Progenitor cell of endocrine pancreas (in vitro differentiated cells): Measurements from ENCODE around the gene LGI1. TPM values are rescaled to one million over a fixed set of nuclear protein-coding genes. Genes with fewer than 3 reads are reported as not detected.
"Not testable (repeated sequence)": the region's sequence is repeated elsewhere in the genome, so short reads cannot be mapped to it uniquely, and the experiment has no call there.

Source experiments
- DNase-seq: peaks from one replicate; pipeline ENCODE4 v3.0.0; 2021; ENCODE audit warnings: low spot score; ENCODE audit not compliant: unreplicated experiment
- H3K27ac Mint-ChIP-seq: 2 replicates; pipeline ENCODE4 v1.8.0; 2021; ENCODE audit warnings: mild to moderate bottlenecking, moderate library complexity, mixed read lengths
- H3K27me3 Mint-ChIP-seq: 2 replicates; pipeline ENCODE4 v1.8.0; 2021; ENCODE audit warnings: mixed read lengths
- H3K36me3 Mint-ChIP-seq: 2 replicates; pipeline ENCODE4 v1.8.0; 2022; ENCODE audit warnings: mixed read lengths; ENCODE audit not compliant: insufficient read depth
- H3K4me1 Mint-ChIP-seq: 2 replicates; pipeline ENCODE4 v1.8.0; 2021; ENCODE audit warnings: low read depth, mixed read lengths
- H3K4me3 Mint-ChIP-seq: 2 replicates; pipeline ENCODE4 v1.8.0; 2021; ENCODE audit warnings: low read depth, mild to moderate bottlenecking, moderate library complexity, mixed read lengths
- H3K9me3 Mint-ChIP-seq: 2 replicates; pipeline ENCODE4 v1.8.0; 2021; ENCODE audit warnings: low read depth, mixed read lengths
- CTCF ChIP-seq: fragments of 200-600 bp; sonication (generic); IDR thresholded peaks from one replicate; pipeline ENCODE4 v1.5.0; 2021; ENCODE audit warnings: antibody characterized with exemption, mild to moderate bottlenecking; ENCODE audit not compliant: unreplicated experiment
- total RNA-seq: library from RNA; stranded (reverse); gene quantifications from 2 replicates; pipeline ENCODE4 v1.2.1, GENCODE V29; 2021

Gene LGI1
- total RNA-seq, 1 donor from 2014 or later: not detected

GRCh38 chr10:93827056-93827804 lies 69.5 kb downstream of the LGI1 start:
- H3K9me3 Mint-ChIP-seq: no peaks in the 10 kb centered on the region
- no peaks in the 10 kb centered on the region for H3K4me1 Mint-ChIP-seq
- H3K36me3 Mint-ChIP-seq: no peaks in the 10 kb centered on the region
- no peak overlapping the region for H3K27ac Mint-ChIP-seq
- H3K27me3 Mint-ChIP-seq: no peaks in the 10 kb centered on the region
- DNase-seq: no peak
- H3K4me3 Mint-ChIP-seq: no peak overlapping the region
- no peak for TF ChIP-seq CTCF

- not testable (repeated sequence) for H3K36me3 Mint-ChIP-seq, H3K27me3 Mint-ChIP-seq, H3K27ac Mint-ChIP-seq, H3K4me3 Mint-ChIP-seq, DNase-seq, H3K4me1 Mint-ChIP-seq, H3K9me3 Mint-ChIP-seq
These were observed 73.3 kb downstream of the LGI1 start for GRCh38 chr10:93831065-93831464.

- Mint-ChIP-seq H3K4me1 (peaks cover 8% of the 10 kb centered on the region), H3K36me3 (no peaks in the 10 kb centered on the region), H3K9me3 (peaks cover 7% of the 10 kb centered on the region), H3K27me3 (peaks cover 3% of the 10 kb centered on the region), H3K27ac (no peak overlapping the region), H3K4me3 (no peak overlapping the region)
- TF ChIP-seq CTCF: no peak
- DNase-seq: no peak
These were observed 78.0 kb downstream of the LGI1 start for GRCh38 chr10:93835770-93836169.

GRCh38 chr10:93837822-93838221 lies 80.1 kb downstream of the LGI1 start:
- Mint-ChIP-seq H3K36me3 (no peaks in the 10 kb centered on the region), H3K4me1 (peaks cover 8% of the 10 kb centered on the region), H3K27ac (no peak overlapping the region), H3K27me3 (peaks cover 3% of the 10 kb centered on the region), H3K9me3 (peaks cover 7% of the 10 kb centered on the region), H3K4me3 (no peak overlapping the region)
- no peak for DNase-seq
- TF ChIP-seq CTCF: no peak

GRCh38 chr10:93838278-93838677 lies 80.5 kb downstream of the LGI1 start:
- Mint-ChIP-seq H3K4me1 (peaks cover 8% of the 10 kb centered on the region), H3K9me3 (peaks cover 7% of the 10 kb centered on the region), H3K27ac (no peak overlapping the region), H3K27me3 (peaks cover 3% of the 10 kb centered on the region), H3K36me3 (no peaks in the 10 kb centered on the region), H3K4me3 (no peak overlapping the region)
- DNase-seq: no peak
- no peak for TF ChIP-seq CTCF

- TF ChIP-seq CTCF: no peak
- no peak for DNase-seq
- no peak overlapping the region for H3K27ac Mint-ChIP-seq
- H3K27me3 Mint-ChIP-seq: no peaks in the 10 kb centered on the region
- H3K9me3 Mint-ChIP-seq: peaks cover 4% of the 10 kb centered on the region
- peaks cover 8% of the 10 kb centered on the region for H3K4me1 Mint-ChIP-seq
- no peak overlapping the region for H3K4me3 Mint-ChIP-seq
- no peaks in the 10 kb centered on the region for H3K36me3 Mint-ChIP-seq
These were observed 84.2 kb downstream of the LGI1 start for GRCh38 chr10:93841961-93842360.
